GM12878 (cell line): ENCODE measurements around the gene SGMS1.

Experiments
- CBX5 ChIP-seq: sonication (generic); IDR thresholded peaks from 2 replicates; pipeline ENCODE4 v1.6.1; 2016; ENCODE audit warnings: low read depth, moderate library complexity, mild to moderate bottlenecking, inconsistent platforms
- MXI1 ChIP-seq: fragments of 150-350 bp; IDR thresholded peaks from 2 replicates; pipeline ENCODE4 v1.6.1; 2011; ENCODE audit warnings: low read depth, mild to moderate bottlenecking, inconsistent platforms, low read length, improper control_type of control experiment
- NR2C2 ChIP-seq: IDR thresholded peaks from 2 replicates; pipeline ENCODE4 v1.6.1; 2011; ENCODE audit warnings: borderline replicate concordance, low read depth; ENCODE audit not compliant: control insufficient read depth, insufficient read length
- NR2F1 ChIP-seq: fragments of 450-650 bp; conservative IDR thresholded peaks from 2 replicates; pipeline ENCODE4 v1.6.1; 2017; ENCODE audit warnings: mild to moderate bottlenecking
- NRF1 ChIP-seq: conservative IDR thresholded peaks from 2 replicates; pipeline ENCODE4 v1.6.1; 2011; ENCODE audit warnings: mild to moderate bottlenecking, low read depth, low read length, improper control_type of control experiment
- RFX5 ChIP-seq: IDR thresholded peaks from 2 replicates; pipeline ENCODE4 v1.6.1; 2011; ENCODE audit warnings: low read depth, low read length, improper control_type of control experiment
- TF ChIP-seq, protein P1 (sequence below), 3 experiments: IDR thresholded peaks in 2 of 3; conservative IDR thresholded peaks in 1 of 3; 2 replicates each; pipeline ENCODE4 v1.5.1; 2011; ENCODE audit warnings: low read depth in 3 of 3, low read length in 3 of 3, mild to moderate bottlenecking in 3 of 3, control low read depth in 2 of 3, moderate library complexity in 2 of 3, inconsistent platforms in 1 of 3, mixed read lengths in 1 of 3; ENCODE audit not compliant: control insufficient read depth in 2 of 3, insufficient read depth in 1 of 3; ENCODE audit errors: extremely low read depth in 1 of 3
- TF ChIP-seq, protein P2 (sequence below): fragments of 450-650 bp; IDR thresholded peaks from 2 replicates; pipeline ENCODE4 v1.6.1; 2017; ENCODE audit warnings: mild to moderate bottlenecking
- TF ChIP-seq, protein P3 (sequence below): IDR thresholded peaks from 2 replicates; pipeline ENCODE4 v1.6.1; 2012; ENCODE audit warnings: mild to moderate bottlenecking, low read depth, low read length

DNA sequence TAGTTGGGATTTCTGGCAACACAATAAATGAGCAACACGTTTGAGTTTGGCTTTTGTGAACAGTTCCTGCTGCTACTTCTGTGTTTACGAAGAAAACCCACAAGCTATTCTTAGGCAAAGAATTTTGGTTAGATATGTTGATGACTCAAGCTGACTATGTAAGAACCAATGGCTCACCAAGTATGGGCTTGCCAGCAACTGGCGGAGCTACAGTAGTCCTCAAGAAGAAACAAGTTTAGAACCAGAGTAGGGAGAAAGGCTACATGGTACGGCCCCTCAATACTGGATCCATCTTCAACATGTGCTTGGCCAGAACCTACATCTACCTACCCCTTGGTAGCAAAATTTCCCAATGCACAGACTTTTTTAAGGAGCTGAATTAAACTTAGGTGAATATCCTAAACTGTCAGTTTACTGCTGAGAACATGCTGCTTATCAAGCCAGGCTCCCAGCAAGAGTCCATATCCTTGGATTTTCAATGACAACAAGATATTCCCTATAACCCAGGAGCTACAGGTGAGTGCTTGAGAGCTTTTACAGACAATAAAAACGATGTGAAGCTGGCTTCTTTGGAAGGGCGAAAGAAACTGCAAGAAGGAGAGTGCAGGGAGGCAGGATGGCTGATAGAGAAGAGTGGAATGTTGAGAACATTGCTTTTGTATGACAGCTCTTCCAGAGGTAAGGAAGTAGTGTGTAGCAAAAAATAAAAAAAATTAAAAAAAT lies 298.1 kb downstream of the SGMS1 start:
- TF ChIP-seq, protein P1, sequence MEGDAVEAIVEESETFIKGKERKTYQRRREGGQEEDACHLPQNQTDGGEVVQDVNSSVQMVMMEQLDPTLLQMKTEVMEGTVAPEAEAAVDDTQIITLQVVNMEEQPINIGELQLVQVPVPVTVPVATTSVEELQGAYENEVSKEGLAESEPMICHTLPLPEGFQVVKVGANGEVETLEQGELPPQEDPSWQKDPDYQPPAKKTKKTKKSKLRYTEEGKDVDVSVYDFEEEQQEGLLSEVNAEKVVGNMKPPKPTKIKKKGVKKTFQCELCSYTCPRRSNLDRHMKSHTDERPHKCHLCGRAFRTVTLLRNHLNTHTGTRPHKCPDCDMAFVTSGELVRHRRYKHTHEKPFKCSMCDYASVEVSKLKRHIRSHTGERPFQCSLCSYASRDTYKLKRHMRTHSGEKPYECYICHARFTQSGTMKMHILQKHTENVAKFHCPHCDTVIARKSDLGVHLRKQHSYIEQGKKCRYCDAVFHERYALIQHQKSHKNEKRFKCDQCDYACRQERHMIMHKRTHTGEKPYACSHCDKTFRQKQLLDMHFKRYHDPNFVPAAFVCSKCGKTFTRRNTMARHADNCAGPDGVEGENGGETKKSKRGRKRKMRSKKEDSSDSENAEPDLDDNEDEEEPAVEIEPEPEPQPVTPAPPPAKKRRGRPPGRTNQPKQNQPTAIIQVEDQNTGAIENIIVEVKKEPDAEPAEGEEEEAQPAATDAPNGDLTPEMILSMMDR (IDR thresholded peaks at IDR 0.05 in 2 of 3, conservative IDR thresholded peaks at IDR 0.05 in 1 of 3; ENCODE audit: control insufficient read depth in 2 of 3, extremely low read depth in 1 of 3, insufficient read depth in 1 of 3, low read depth in 3 of 3, low read length in 3 of 3) = no peak
- no peak for TF ChIP-seq CBX5
- TF ChIP-seq RFX5 = no peak
- TF ChIP-seq NRF1 = no peak
- TF ChIP-seq NR2C2 = no peak
- TF ChIP-seq NR2F1 = no peak
- TF ChIP-seq, protein P2, sequence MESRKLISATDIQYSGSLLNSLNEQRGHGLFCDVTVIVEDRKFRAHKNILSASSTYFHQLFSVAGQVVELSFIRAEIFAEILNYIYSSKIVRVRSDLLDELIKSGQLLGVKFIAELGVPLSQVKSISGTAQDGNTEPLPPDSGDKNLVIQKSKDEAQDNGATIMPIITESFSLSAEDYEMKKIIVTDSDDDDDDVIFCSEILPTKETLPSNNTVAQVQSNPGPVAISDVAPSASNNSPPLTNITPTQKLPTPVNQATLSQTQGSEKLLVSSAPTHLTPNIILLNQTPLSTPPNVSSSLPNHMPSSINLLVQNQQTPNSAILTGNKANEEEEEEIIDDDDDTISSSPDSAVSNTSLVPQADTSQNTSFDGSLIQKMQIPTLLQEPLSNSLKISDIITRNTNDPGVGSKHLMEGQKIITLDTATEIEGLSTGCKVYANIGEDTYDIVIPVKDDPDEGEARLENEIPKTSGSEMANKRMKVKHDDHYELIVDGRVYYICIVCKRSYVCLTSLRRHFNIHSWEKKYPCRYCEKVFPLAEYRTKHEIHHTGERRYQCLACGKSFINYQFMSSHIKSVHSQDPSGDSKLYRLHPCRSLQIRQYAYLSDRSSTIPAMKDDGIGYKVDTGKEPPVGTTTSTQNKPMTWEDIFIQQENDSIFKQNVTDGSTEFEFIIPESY = no peak
- TF ChIP-seq, protein P3, sequence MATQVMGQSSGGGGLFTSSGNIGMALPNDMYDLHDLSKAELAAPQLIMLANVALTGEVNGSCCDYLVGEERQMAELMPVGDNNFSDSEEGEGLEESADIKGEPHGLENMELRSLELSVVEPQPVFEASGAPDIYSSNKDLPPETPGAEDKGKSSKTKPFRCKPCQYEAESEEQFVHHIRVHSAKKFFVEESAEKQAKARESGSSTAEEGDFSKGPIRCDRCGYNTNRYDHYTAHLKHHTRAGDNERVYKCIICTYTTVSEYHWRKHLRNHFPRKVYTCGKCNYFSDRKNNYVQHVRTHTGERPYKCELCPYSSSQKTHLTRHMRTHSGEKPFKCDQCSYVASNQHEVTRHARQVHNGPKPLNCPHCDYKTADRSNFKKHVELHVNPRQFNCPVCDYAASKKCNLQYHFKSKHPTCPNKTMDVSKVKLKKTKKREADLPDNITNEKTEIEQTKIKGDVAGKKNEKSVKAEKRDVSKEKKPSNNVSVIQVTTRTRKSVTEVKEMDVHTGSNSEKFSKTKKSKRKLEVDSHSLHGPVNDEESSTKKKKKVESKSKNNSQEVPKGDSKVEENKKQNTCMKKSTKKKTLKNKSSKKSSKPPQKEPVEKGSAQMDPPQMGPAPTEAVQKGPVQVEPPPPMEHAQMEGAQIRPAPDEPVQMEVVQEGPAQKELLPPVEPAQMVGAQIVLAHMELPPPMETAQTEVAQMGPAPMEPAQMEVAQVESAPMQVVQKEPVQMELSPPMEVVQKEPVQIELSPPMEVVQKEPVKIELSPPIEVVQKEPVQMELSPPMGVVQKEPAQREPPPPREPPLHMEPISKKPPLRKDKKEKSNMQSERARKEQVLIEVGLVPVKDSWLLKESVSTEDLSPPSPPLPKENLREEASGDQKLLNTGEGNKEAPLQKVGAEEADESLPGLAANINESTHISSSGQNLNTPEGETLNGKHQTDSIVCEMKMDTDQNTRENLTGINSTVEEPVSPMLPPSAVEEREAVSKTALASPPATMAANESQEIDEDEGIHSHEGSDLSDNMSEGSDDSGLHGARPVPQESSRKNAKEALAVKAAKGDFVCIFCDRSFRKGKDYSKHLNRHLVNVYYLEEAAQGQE = no peak
- TF ChIP-seq MXI1 = no peak
